Measurements from ENCODE around the gene CHFR.

GRCh38 chr12:132925597-132926414 is 38.4 kb upstream of the CHFR start:
- no peak for TF ChIP-seq POLR2AphosphoS5 (IDR thresholded peaks at IDR 0.05)
- TF ChIP-seq CTCF (IDR thresholded peaks at IDR 0.05; ENCODE audit: poor library complexity, severe bottlenecking), result no peak
- TF ChIP-seq EP300 (conservative IDR thresholded peaks at IDR 0.05; ENCODE audit: poor library complexity, severe bottlenecking), result no peak
- no peak for TF ChIP-seq REST (IDR thresholded peaks at IDR 0.05; ENCODE audit: borderline replicate concordance)
- no peak for TF ChIP-seq SMC3 (conservative IDR thresholded peaks at IDR 0.05; ENCODE audit: poor library complexity)
- TF ChIP-seq EZH2 (IDR thresholded peaks at IDR 0.05; ENCODE audit: borderline replicate concordance, insufficient read depth, low read length, poor library complexity, severe bottlenecking), result no peak
- no peak for TF ChIP-seq RAD21 (conservative IDR thresholded peaks at IDR 0.05)

Data from neural cell (in vitro differentiated cells).